ENCODE results near the gene SHISAL2A.

DNA sequence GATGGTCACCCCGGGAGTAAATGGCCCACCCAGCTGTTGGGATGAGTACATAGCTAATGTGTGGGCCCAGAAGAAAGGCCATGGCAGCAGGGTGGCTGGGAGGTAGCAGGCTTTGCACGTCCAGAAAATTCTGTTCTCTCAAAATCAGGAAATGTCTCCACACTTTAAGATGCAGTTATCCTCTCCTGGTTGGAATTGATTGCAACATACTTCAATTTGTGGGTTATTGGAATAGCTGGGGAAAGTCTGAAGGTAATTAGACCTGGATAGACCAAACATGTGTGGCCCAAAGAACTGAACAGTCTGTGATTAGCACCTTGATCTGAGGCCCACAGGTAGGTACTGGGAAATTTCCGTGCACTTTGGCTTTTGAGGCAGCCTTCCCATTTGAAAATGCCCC lies 35.0 kb downstream of the SHISAL2A start:
- TF ChIP-seq, protein P1, sequence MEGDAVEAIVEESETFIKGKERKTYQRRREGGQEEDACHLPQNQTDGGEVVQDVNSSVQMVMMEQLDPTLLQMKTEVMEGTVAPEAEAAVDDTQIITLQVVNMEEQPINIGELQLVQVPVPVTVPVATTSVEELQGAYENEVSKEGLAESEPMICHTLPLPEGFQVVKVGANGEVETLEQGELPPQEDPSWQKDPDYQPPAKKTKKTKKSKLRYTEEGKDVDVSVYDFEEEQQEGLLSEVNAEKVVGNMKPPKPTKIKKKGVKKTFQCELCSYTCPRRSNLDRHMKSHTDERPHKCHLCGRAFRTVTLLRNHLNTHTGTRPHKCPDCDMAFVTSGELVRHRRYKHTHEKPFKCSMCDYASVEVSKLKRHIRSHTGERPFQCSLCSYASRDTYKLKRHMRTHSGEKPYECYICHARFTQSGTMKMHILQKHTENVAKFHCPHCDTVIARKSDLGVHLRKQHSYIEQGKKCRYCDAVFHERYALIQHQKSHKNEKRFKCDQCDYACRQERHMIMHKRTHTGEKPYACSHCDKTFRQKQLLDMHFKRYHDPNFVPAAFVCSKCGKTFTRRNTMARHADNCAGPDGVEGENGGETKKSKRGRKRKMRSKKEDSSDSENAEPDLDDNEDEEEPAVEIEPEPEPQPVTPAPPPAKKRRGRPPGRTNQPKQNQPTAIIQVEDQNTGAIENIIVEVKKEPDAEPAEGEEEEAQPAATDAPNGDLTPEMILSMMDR (IDR thresholded peaks at IDR 0.05; ENCODE audit: low read depth, low read length, poor library complexity, severe bottlenecking) = no peak
- TF ChIP-seq EZH2phosphoT487 (IDR thresholded peaks at IDR 0.05; ENCODE audit: borderline replicate concordance, low read length) = no peak

Measured in DOHH2 (cell line).